Natural killer cell (primary cell): ENCODE measurements around the gene GSPT1. TPM values are rescaled to one million over a fixed set of nuclear protein-coding genes. Genes with fewer than 3 reads are reported as not detected.

Source experiments
- ATAC-seq, 3 donors: fragments of 150-1000 bp in 2 of 3; fragments of 200-7000 bp in 1 of 3; cut with Tn5 transposase; 1 replicate in 1 of 3; 2 replicates in 2 of 3; pipeline ENCODE4 v1.10.0; 2021; ENCODE audit warnings: mild to moderate bottlenecking in 2 of 3, moderate library complexity in 2 of 3
- DNase-seq, 2 donors: peaks; one replicate each; pipeline versions ENCODE4 v3.0.0 to v3.0.0-alpha.2; 2013 to 2021; ENCODE audit warnings: mixed read lengths in 1 of 2
- H3K27ac ChIP-seq: one replicate; pipeline ENCODE4 v1.5.1; 2013; ENCODE audit warnings: mild to moderate bottlenecking, low read length
- H3K27me3 ChIP-seq: one replicate; pipeline ENCODE4 v1.6.1; 2013; ENCODE audit warnings: low read length; ENCODE audit not compliant: control insufficient read depth, insufficient read depth
- H3K36me3 ChIP-seq: one replicate; pipeline ENCODE4 v1.6.1; 2013; ENCODE audit warnings: low read length; ENCODE audit not compliant: control insufficient read depth, insufficient read depth
- H3K4me1 ChIP-seq: one replicate; pipeline ENCODE4 v1.6.1; 2013; ENCODE audit warnings: low read length; ENCODE audit not compliant: control insufficient read depth, insufficient read depth
- H3K4me3 ChIP-seq: one replicate; pipeline ENCODE4 v1.5.1; 2013; ENCODE audit warnings: low read length
- H3K9me3 ChIP-seq: one replicate; pipeline ENCODE4 v1.6.1; 2013; ENCODE audit warnings: low read length; ENCODE audit not compliant: control insufficient read depth, insufficient read depth
- H3K27ac Mint-ChIP-seq, 2 donors: one replicate each; pipeline ENCODE4 v1.8.0; 2022; ENCODE audit warnings: mild to moderate bottlenecking in 2 of 2, mixed read lengths in 2 of 2, moderate library complexity in 1 of 2
- H3K27me3 Mint-ChIP-seq, 2 donors: one replicate each; pipeline ENCODE4 v1.8.0; 2022; ENCODE audit warnings: low read depth in 2 of 2, mixed read lengths in 2 of 2
- H3K36me3 Mint-ChIP-seq: one replicate; pipeline ENCODE4 v1.8.0; 2022; ENCODE audit warnings: mixed read lengths
- H3K4me1 Mint-ChIP-seq, 2 donors: one replicate each; pipeline ENCODE4 v1.8.0; 2022; ENCODE audit warnings: mixed read lengths in 2 of 2
- H3K4me3 Mint-ChIP-seq: one replicate; pipeline ENCODE4 v1.8.0; 2022; ENCODE audit warnings: mild to moderate bottlenecking, moderate library complexity, mixed read lengths
- H3K9me3 Mint-ChIP-seq, 2 donors: one replicate each; pipeline ENCODE4 v1.8.0; 2022; ENCODE audit warnings: mixed read lengths in 2 of 2
- CTCF ChIP-seq: fragments of 200-600 bp; IDR thresholded peaks from one replicate; pipeline ENCODE4 v1.8.0; 2022; ENCODE audit warnings: antibody characterized with exemption
- WGBS: methylation state at CpG from one replicate; pipeline ENCODE4 v1.1.7; 2013; ENCODE audit warnings: missing lambda C conversion rate; ENCODE audit not compliant: insufficient coverage; 5-methylcytosine and 5-hydroxymethylcytosine counted together
- intact Hi-C: fragments of 100-400 bp; cut with micrococcal nuclease; formaldehyde crosslinking; loops from one replicate; pipeline ENCODE4 v1.14.2; 2022
- total RNA-seq, 4 donors: library from RNA; stranded (reverse); fragments of 120-200 nt in 1 of 4; gene quantifications; one replicate each; pipeline versions ENCODE4 v1.2.3 to v1.2.4, GENCODE V29; 2013 to 2022

Gene GSPT1
- total RNA-seq, 3 donors from 2014 or later (not counting 1 experiment from before 2014, with no cell fraction given), result 51.4 to 77.8 (median 60.8) TPM

- WGBS, result 97% methylated on average over 8 of the region's 8 CpGs
- peaks cover 8 to 32% of the 10 kb centered on the region in 2 donors for H3K4me1 Mint-ChIP-seq
- Histone ChIP-seq H3K27ac (no peak overlapping the region), H3K4me3 (no peak overlapping the region), H3K9me3 (no peaks in the 10 kb centered on the region), H3K36me3 (peaks cover 5% of the 10 kb centered on the region), H3K4me1 (no peaks in the 10 kb centered on the region), H3K27me3 (no peaks in the 10 kb centered on the region)
- intact Hi-C loops, result no loop called here
- no peaks in the 10 kb centered on the region for H3K27me3 Mint-ChIP-seq
- H3K9me3 Mint-ChIP-seq, result no peaks in the 10 kb centered on the region
- H3K4me3 Mint-ChIP-seq, result no peak overlapping the region
- TF ChIP-seq CTCF, result no peak
- H3K36me3 Mint-ChIP-seq, result no peaks in the 10 kb centered on the region
- DNase-seq, result no peak
- H3K27ac Mint-ChIP-seq, result peak overlapping the region in 1 of 2 donors; percentile 46
- no peak for ATAC-seq
Observed at GRCh38 chr16:11907160-11907970, 8.4 kb downstream of the GSPT1 start.

GRCh38 chr16:11903906-11904305 lies 11.8 kb downstream of the GSPT1 start:
- Histone ChIP-seq H3K27ac (no peak overlapping the region), H3K27me3 (no peaks in the 10 kb centered on the region), H3K36me3 (peaks cover 5% of the 10 kb centered on the region), H3K4me3 (no peak overlapping the region), H3K9me3 (no peaks in the 10 kb centered on the region), H3K4me1 (peaks cover 2% of the 10 kb centered on the region)
- no peak for TF ChIP-seq CTCF
- Mint-ChIP-seq H3K4me3 (no peak overlapping the region), H3K36me3 (no peaks in the 10 kb centered on the region), H3K4me1 (peaks cover 26 to 41% of the 10 kb centered on the region in 2 donors), H3K9me3 (no peaks in the 10 kb centered on the region), H3K27ac (no peak overlapping the region), H3K27me3 (no peaks in the 10 kb centered on the region)
- intact Hi-C loops, result no loop called here
- 100% methylated on average over 5 of the region's 6 CpGs for WGBS
- DNase-seq (no peak), ATAC-seq (no peak)

GRCh38 chr16:11901091-11901490 lies 14.7 kb downstream of the GSPT1 start:
- WGBS, result 83% methylated on average over 2 of the region's 3 CpGs
- H3K27ac Mint-ChIP-seq, result peak overlapping the region in 1 of 2 donors; percentile 24
- H3K36me3 ChIP-seq, result peaks cover 1% of the 10 kb centered on the region

More at GRCh38 chr16:11901091-11901490, 14.7 kb downstream of the GSPT1 start:
- no peaks in the 10 kb centered on the region for H3K9me3 ChIP-seq
- no peaks in the 10 kb centered on the region for H3K9me3 Mint-ChIP-seq
- no peaks in the 10 kb centered on the region for H3K36me3 Mint-ChIP-seq
- no peak overlapping the region for H3K4me3 ChIP-seq
- H3K4me3 Mint-ChIP-seq, result no peak overlapping the region
- no peaks in the 10 kb centered on the region for H3K27me3 ChIP-seq
- H3K27ac ChIP-seq, result no peak overlapping the region
- ATAC-seq (peak in 1 of 3 donors; percentile 33), DNase-seq (no peak)
- TF ChIP-seq CTCF, result no peak
- intact Hi-C loops, result no loop called here
- peaks cover 2% of the 10 kb centered on the region for H3K4me1 ChIP-seq
- H3K27me3 Mint-ChIP-seq, result no peaks in the 10 kb centered on the region
- peaks cover 33 to 44% of the 10 kb centered on the region in 2 donors for H3K4me1 Mint-ChIP-seq
